Activated CD4-positive, alpha-beta T cell treated with anti-CD3 and anti-CD28 coated beads, Interleukin-2, amount 50 U/mL, for 48 hours (primary cell): Measurements from ENCODE around the gene PPP2R2C.

ENCODE experiments used
- DNase-seq, 2 experiments: peaks; one replicate each; pipeline ENCODE4 v3.0.0-alpha.2; 2020

PPP2R2C gene

DNA sequence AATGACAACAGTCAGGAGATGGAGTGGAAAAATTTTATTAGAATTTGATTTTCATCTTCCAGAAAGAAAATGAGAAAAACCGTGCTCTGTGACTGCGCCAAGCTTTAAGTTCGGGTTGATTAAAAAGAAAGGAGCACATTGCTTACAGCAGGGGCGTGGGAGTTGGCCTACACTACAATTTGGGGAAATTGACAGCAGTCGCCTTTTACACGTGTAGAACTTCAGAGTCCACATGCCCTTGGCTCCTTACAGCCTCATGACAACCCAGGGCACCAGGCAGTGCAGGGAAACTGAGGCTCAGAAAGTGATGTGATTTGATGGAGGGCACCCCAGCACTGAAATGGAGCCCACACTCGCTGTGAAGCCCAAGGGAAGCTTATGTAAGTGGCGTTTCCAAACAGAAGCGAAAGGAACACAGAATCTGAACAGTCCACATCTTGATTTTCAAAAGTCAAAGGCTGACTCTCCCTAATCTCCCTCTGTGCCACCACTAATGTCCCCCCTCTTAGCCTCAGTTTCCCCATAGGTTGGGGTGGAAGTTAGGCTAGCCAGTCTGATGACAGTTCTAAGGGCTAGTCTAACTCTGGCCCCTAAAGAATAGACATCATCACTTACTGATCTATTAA lies 5.5 kb downstream of the PPP2R2C start:
- DNase-seq = no peak

DNA sequence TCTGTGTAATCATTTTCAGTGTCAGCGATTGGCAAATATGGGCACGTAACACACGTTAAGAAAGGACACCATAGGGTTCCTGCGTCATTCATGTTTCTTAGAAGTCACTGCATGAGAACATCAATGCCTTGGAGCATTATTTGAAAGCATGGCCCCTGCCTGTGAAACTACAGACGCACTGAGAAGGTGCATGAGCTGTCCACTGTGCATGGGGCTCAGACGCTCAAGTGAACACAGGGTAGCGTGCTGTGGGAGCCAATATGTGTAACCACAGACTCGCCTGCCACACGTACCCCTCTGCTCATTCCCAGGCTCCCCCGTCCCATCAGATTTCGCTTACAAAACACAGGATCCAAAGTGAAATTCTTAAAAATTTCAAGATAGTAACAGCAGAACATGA lies 6.5 kb downstream of the PPP2R2C start:
- DNase-seq = no peak

DNA sequence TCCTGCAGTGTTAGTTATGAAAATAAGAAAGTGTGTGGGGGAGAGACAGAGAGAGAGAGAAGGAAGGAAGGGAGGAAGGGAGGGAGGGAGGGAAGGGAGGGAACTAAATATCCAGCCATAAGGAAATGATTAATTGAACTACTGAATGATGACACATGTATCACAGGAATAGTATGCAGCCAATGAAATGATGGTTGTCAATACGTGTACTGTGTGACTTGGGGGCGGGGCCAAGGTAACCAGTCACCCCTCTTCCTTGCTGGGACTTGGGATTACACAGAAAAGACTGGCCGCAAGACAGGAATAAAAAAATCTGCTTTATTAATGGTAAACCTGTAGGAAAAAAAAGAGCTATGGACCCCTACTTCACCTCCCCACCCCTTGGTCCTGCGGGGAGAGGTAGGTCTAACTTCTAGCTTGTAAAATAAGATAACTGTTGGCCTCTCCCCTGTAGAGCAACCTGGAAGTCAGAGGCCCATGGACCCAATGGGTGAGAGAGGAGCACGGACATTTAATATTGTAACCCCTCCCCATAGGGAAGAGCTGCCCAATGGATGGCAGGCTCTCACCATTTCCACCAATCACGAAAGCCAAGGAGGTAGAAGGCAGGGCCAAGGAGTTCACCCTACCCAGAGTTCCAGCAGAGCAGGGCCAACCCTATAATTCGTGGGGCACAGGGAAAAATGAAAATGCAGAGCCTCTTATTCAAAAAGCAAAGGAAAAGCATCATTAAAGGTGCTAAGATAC lies 7.4 kb downstream of the PPP2R2C start:
- no peak for DNase-seq

DNA sequence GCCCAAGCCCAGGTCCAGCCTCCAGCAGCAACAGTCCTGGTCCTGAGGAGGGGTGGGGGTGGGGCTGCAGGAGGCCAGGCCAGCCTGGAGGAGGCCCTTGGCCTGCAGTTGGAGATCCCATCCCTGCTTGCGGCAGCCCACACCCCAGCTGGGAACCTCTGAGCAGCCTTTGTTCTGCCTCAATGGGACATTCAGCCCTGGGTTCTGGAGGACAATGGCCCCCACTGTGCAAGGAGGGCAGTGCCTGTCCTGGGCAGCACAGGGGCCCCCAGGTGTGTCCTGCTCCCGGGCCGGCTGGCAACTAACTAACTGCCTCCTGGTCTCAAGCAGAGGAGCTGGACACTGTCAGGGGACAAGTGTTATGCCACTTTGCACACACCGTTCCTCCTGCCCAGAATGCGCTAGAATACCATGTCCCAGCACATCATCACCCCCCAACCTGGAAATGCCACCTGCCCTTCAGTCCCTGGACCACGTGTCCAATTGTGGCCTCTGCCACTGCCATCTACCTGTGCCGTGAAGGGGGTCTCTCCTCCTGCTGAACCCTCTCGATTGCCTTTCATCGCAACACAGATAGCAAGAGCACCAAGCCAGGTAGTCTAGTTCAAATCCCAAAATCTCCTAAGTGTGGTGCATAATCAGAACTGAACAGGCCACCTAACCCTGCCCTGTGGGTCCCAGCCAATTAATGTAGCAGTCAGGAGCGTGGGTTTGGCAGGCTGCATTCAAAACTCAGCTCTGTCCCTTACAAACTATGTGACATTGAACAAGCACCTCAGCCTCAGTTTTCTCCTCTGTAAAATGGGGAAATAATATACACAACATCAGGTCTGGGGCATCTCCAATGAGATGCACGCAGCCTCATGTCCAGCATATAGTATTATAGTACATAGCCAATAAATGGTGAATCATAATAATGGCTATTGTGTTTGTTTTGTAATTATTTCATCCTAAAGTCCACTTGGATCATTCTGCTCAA lies 8.8 kb downstream of the PPP2R2C start:
- DNase-seq = no peak

DNA sequence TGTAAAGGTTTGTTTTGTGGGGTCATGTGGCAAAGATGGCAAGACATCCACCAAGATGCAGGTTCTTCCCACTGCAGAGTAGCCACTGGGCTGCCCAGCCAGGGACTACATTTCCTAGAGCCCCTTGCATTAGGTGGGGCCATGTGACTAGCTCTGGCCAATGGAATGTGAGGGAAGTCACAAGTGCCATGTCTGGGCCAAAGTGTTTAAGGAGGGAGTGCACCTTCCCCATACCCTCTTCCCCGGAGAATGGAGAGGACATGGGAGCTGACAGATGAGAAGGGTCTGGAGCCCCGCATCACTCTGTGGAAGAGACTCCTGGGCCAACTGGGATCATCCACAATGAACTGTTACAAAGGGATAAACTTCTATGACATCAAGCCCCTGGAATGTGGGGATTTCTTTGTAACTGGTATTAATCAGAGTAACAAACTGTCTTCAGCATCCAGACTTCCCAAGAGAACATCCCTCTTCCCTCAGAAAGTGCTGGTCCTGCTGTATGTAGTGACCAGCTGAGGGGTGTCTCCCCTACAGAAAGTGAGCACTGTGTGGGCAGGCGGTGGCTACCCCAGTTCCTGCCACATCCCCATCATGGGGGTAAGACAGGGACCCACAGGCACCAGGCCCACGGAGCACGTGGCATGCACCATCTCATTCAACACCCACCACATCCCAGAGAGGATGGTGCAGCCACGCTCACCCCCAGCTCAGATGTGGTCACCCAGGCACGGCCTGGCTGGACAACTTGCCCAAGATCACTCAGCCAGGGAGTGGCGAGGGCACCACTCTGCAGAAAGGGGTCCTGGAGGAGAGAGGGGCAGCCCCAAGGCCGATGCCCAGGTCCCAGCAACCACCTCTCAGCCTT lies 10.9 kb downstream of the PPP2R2C start:
- no peak for DNase-seq

DNA sequence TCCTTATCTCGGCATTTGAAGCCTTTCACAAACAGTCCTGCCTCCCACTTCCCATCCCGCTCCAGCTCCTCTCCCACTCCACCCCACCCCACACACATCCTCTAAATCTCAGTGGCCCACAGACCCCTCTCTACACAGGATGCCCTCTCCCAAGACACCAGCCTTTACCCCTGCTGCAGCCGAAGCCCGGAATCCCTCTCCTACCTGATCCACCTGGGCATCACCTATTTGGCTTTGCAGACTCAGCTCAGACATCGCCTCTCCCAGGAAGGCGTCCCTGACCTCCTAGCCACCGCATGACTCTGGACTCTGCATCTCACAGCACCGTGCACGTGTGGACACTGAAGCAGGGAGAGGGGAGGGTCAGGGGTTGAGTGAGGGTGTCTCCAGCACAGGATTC lies 11.5 kb downstream of the PPP2R2C start:
- no peak for DNase-seq

DNA sequence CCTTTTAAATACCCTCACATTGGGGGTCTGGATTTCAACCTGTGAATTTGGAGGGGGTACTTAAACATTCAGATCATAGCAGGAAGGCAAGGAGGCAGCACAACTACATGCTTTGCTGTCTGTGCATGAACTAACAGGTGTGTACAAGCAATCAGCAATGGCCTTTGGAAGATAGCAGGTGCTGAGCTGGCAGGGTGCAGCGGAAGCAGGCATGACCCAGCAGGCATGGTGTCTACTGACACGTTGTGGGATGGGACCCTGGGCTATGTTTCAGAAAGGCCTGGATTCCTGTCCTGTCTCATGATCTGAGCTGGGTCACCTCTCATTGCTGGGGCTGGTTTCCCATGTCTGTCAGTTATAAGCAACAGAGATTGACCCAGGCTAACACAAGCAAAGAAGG lies 13.9 kb downstream of the PPP2R2C start:
- DNase-seq = no peak

DNA sequence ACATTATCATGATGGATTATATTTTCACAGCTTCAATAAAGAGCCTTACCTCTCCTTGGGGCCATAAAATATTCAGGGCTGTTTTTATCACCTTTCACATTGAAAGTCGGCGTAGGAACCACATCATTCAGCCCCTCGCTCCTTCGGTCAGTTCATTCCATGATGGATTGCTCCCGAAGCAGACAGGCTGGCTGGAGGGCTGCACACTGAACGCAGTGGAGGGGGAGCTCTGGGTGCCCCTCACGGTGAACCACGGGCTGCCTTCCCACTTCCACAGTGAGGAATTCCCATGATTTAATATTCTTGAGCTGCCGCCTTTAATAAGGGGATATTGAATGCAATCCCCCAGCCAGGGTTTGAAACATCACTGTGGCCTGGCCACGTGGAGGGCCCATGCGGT lies 16.0 kb downstream of the PPP2R2C start:
- DNase-seq = no peak

DNA sequence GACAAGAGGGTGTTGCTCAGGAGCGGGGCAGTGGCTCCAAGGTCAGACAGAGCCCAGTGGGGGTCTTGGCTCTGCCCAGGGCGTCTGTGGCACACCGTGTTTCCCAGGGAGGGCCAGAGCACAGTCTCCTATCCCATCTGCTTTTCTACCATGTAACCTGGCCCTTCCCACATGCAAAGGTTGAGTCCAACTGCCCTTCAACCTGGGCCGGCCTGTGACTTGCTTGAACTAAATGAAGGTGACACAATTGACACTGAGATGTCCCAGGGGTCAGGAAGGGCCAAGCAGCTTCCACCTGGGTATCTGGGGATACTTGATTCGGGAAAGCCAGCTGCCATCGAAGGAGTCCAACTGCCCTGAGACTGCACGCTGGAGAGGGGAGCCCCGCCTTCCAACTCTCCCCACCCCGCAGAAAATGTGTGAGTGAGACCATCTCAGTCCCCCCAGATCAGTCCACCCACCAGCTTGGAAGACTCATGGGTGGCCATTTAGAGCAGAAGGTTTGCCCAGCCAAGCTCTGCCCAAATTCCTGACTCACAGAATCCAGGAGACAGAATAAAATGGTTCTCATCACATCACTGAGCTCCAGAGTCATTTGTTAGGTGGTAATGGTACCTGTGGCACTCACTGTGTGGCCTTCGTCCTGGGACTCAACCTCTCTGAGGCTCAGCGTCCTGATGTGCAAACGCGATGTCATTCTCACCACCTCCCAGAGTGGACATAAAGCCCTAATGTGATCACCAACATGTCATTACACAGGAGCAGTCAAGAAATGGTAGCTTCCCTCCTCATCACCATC lies 18.1 kb downstream of the PPP2R2C start:
- DNase-seq = no peak

DNA sequence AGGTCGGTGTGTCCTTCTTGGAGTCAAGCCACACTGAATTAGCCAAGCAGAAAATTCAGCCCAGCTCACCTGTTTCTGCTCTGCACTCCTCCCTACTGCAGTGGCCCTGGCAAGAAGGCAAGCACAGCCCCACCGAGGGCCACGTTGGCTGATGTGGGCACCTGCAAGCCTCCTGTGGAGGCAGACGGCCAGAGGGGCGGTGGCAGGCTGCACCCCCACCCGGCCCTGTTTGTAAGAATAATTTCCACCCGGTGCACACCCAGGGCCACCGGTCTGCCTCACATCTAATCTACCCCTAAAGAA lies 18.8 kb downstream of the PPP2R2C start:
- DNase-seq = no peak

DNA sequence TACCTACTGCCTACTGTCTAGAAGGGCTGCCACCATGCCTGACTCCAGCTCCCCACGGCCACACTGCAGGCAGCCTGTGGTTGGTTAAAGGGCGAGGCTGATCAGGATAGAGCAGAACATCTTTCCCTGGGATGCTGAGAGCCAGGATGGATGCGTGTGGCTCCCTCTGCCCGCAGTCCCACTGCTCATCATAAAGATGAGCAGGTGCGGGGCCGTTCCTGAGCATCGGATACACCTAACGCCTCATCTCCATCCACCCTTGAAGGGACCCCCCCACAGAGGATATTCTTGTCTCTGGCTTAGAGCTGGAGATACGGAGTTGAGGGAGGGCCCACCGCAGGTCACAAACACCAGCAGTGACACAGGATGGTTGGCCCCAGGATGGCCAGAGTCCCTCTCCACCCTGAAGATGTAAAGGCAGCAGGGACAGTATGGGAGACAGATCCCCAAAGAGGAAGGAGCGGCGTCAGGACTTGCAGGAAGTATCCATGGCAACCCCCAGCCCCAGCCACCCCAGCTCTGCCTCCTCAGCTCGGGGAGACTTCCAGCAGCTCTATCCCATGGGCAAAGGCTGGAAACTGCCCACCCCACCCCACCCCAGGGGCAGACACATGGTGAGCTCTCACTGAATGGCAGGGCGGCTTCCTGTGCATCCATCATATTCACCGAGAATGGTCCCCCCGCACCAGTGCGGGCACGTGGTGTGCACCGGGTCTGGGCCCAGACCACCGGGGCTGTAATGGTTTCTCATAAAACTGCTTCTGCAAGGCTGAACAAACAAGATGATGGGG lies 19.3 kb downstream of the PPP2R2C start:
- DNase-seq = no peak

DNA sequence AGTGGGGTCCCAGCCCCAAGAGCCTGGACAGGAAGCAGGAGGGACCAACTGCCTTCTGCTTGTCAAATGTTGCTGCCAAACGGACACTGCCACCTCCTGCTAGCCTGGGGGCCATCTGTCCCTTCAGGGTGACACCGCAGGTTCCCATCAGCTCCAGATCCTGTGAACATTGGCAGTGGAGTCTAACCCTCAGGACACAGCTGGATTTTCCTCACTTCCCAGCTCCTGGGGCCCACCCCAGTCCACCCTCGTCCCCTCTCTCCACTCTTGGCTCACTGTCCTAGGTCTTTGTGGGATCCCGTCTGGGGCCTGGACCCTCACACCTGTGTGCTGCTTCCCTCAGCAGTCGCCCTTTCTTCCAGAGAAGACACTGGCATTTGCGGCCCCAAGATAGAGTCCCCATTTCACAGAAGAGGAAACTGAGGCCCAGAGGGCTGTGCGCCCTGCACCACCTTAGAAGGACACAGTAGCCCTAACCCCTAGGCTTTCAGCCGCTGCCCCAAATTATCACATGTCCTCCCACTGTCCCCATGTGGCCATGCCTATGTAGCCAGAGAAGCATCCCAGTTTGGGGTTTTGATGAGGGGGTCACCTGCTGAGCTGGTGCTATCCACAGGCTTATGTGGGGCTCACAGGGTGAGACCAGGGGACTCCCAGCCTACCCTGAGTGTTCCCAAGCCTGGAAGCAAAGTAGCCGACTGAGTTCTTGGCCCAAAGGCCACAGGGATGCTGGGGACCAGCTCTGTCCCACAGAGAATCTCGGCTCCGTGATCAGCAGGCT lies 20.1 kb downstream of the PPP2R2C start:
- no peak for DNase-seq

DNA sequence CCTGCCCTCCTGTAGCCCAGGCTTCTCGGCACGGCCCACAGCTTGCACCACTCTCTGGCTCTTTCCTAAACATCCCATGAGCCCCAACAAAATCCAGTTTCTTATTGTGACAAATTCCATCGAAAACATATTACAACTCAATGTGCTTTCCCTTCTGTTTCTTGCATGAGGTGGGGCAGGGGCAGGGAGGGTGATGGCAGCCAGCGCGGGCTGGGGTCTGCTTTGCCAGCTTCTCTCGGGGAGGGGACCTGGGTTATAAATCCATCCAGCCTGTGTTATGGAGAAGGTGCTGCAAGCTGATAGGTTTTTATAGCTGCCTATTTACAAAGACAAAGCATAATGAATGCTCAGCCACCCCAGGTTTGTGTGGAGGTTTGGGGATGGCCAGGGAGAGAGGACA lies 21.1 kb downstream of the PPP2R2C start:
- DNase-seq = no peak

DNA sequence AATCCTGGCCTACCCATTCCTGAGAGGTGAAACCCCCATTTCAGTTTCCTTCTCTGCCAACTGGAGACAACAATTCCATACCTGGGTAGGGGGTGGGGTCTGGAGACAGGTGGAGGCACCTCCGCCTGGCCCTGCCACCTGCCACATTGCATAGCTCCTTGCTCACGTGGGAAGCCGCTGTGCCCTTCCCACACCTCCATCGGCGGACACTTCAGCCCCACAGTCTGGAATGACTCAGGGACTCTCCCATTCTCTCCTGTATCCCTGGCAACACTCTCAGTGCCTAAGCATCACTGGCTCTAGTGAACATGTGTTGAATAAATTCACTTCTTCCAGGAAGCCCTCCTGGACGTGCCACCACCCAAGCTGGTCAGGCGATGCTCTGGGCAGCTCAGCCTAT lies 21.7 kb downstream of the PPP2R2C start:
- DNase-seq = no peak

DNA sequence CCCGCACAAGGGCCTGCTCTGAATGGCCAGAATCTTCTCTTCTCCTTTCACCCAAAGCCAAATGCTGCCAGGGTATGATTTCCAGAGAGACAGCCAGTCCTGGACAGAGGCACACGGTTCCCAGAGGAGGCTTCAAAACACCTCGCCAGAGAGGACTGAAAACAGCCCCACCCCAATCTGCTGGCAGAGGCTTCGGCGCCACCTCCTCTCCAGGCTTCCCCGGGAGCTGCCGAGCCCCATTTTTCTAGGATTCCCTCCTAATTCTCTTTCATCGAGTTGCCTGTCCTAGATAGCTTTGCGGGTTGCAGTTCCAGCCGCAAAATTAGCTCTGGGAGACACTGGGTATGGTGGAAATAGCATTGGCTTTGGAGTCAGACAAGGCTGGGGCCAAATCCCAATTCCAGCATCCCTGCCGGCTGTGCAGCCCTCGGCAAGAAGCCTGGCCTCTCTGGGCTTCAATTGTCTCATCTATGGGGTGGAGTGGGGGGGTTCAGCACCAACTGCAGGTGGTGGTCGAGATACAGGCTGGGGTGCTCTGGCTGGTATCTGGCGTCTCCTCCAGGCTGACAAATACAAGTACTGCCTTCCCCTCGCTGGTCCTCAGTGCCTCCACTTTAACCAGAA lies 22.6 kb downstream of the PPP2R2C start:
- DNase-seq = no peak

DNA sequence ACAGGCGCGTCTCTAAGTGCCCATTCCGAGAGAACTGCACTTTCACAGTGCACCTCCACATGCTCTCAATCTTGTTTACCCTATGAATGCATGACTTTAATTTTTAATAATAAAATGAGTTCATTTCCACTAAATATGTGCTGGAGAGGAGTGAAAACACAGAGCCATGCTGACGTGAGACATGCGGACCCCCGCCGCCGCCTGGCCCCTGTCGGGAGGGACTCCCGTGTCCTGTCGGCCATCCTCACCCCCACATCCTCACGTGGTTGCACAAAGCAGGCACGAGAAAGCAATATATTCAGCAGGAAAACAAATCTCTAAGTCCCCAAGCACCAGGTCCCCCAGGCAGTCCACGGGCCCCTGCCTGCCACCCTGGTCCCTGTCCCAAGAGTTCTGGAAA lies 23.1 kb downstream of the PPP2R2C start:
- DNase-seq = no peak

DNA sequence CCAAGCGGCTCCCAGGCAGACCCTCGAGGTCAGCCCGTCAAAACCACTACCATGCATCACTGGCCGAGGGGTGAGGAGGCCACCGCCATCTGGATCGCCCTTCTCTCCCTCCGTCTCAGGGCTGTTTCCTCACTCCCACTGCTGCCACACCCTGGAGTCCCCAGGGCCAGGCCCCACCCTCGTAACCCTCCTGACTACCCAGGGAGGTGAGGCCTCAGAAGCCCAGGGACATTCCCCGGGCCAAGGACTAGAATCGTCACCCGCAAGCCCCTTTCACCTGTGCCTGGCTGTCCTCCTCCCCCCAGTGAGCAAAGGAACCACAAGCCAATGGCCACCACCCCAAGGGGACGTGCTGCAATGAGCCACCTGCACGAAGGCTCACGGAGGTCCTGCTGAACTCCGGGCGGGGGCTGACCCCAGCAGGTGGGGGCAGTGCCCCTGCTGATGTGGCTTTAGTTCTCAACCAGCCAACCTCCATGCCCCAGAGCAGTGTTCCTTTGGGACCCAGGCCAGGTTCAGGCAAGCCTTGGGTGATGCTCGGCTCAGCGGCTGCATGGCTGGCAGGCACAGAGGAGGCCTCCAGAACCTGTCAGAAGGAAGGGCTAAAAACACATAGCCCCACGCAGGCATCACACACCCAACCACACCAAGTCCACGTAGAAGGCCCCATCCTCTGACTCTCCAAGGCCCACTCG lies 23.8 kb downstream of the PPP2R2C start:
- no peak for DNase-seq

DNA sequence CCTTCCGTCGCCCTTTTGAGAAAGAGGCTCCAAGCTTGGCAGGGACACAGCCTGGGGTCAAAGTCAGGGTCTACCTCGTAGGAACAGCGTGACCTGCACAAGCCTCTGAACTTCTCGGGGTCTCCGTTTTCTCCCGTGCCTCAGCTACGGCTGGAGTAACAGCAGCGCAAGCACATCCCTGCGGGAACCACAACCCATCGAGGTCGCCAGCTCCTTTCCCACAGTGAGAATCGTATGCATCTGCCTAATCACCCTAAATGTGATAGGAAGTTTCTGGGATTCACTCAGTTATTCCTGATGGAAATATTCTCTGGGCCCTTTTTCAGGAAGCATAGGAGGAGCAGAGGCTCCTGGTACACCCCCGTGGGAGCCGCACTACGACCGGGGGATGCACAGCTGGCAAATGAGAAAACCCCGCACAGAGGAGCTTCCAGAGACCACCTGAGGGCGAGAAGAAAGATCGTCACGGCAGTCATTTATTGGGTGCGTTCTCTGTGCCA lies 24.7 kb downstream of the PPP2R2C start:
- no peak for DNase-seq
